Keratinocyte (primary cell): Measurements from ENCODE around the gene LAS1L. TPM values are rescaled to one million over a fixed set of nuclear protein-coding genes. Genes with fewer than 3 reads are reported as not detected.
"Not testable (repeated sequence)": the region's sequence is repeated elsewhere in the genome, so short reads cannot be mapped to it uniquely, and the experiment has no call there.

Experiments used
- DNase-seq: peaks from one replicate; pipeline ENCODE4 v3.0.0-alpha.2; 2011; ENCODE audit warnings: low read depth, missing footprints, low spot score
- FAIRE-seq: peaks from 2 replicates; lab custom pipeline; 2011; peaks lifted over from hg19 to GRCh38; lab: Jason Lieb, UNC
- H2AFZ ChIP-seq: 2 replicates; pipeline ENCODE4 v1.6.0; 2012; ENCODE audit warnings: low read length, control low read depth, inconsistent platforms; ENCODE audit not compliant: control insufficient read depth
- H3K27ac ChIP-seq: 2 replicates; pipeline ENCODE4 v1.5.1; 2011; ENCODE audit warnings: low read length; ENCODE audit not compliant: control insufficient read depth, insufficient read depth
- H3K27me3 ChIP-seq: 3 replicates; pipeline ENCODE4 v1.6.0; 2011; ENCODE audit warnings: low read length; ENCODE audit not compliant: control insufficient read depth, insufficient read depth; ENCODE audit errors: extremely low read depth
- H3K36me3 ChIP-seq, 2 experiments: 2 replicates in 1 of 2; 3 replicates in 1 of 2; pipeline ENCODE4 v1.5.1; 2011; ENCODE audit warnings: low read length in 2 of 2, mild to moderate bottlenecking in 1 of 2; ENCODE audit not compliant: control insufficient read depth in 2 of 2, insufficient read depth in 2 of 2; ENCODE audit errors: extremely low read depth in 1 of 2
- H3K4me1 ChIP-seq: 3 replicates; pipeline ENCODE4 v1.5.1; 2011; ENCODE audit warnings: low read length; ENCODE audit not compliant: control insufficient read depth, insufficient read depth; ENCODE audit errors: extremely low read depth
- H3K4me2 ChIP-seq: 3 replicates; pipeline ENCODE4 v1.6.0; 2011; ENCODE audit warnings: low read depth, low read length; ENCODE audit not compliant: control insufficient read depth, insufficient read depth; ENCODE audit errors: extremely low read depth
- H3K4me3 ChIP-seq, 3 experiments: fragments of 200-600 bp in 1 of 3; sonication (generic) in 1 of 3; 2 replicates in 2 of 3; 3 replicates in 1 of 3; pipeline ENCODE4 v1.5.1; 2011 to 2016; ENCODE audit warnings: low read length in 3 of 3, mild to moderate bottlenecking in 3 of 3, control low read depth in 2 of 3, inconsistent platforms in 1 of 3, low read depth in 1 of 3, mixed read lengths in 1 of 3, mixed run types in 1 of 3, moderate library complexity in 1 of 3; ENCODE audit not compliant: control insufficient read depth in 2 of 3, insufficient read depth in 2 of 3; ENCODE audit errors: extremely low read depth in 1 of 3
- H3K79me2 ChIP-seq: 2 replicates; pipeline ENCODE4 v1.6.0; 2012; ENCODE audit warnings: low read length; ENCODE audit not compliant: control insufficient read depth, insufficient read depth
- H3K9ac ChIP-seq: 3 replicates; pipeline ENCODE4 v1.6.0; 2011; ENCODE audit warnings: low read length; ENCODE audit not compliant: control insufficient read depth, insufficient read depth; ENCODE audit errors: extremely low read depth
- H3K9me1 ChIP-seq: 3 replicates; pipeline ENCODE4 v1.6.0; 2011; ENCODE audit warnings: low read length; ENCODE audit not compliant: control insufficient read depth, insufficient read depth; ENCODE audit errors: extremely low read depth
- H3K9me3 ChIP-seq: 2 replicates; pipeline ENCODE4 v1.5.1; 2012; ENCODE audit warnings: low read depth, low read length; ENCODE audit not compliant: control insufficient read depth
- H4K20me1 ChIP-seq: 3 replicates; pipeline ENCODE4 v1.6.0; 2011; ENCODE audit warnings: low read length; ENCODE audit not compliant: control insufficient read depth, insufficient read depth; ENCODE audit errors: extremely low read depth
- EZH2 ChIP-seq: IDR thresholded peaks from one replicate; pipeline ENCODE4 v1.6.1; 2012; ENCODE audit warnings: inconsistent platforms, mild to moderate bottlenecking, low read length, moderate library complexity
- dilution Hi-C: fragments of 300-500 bp; cut with MboI; formaldehyde crosslinking; loops from one replicate; pipeline ENCODE4 v1.7.0; 2020; ENCODE audit warnings: low sequenced_read_pairs; ENCODE audit not compliant: extremely low pct_ligation_motif_present
- polyA plus RNA-seq, 5 experiments: library from polyadenylated mRNA; depleted of rRNA in 3 of 5; stranded (reverse) in 3 of 5; stranded (forward) in 1 of 5; unstranded in 1 of 5; fragments of >200 nt; gene quantifications; 1 replicate in 1 of 5; 2 replicates in 3 of 5; 3 replicates in 1 of 5; pipeline versions ENCODE4 v1.2.1 to v1.2.3, GENCODE V29; 2011 to 2012; ENCODE audit warnings: missing spikeins in 2 of 5, low read depth in 1 of 5, low replicate concordance in 1 of 5
- TF ChIP-seq, protein P1 (sequence below), 3 experiments: IDR thresholded peaks in 1 of 3; conservative IDR thresholded peaks in 1 of 3; optimal IDR thresholded peaks in 1 of 3; 2 replicates in 2 of 3; 3 replicates in 1 of 3; pipeline versions ENCODE3 to v1.5.1; 2011; ENCODE audit warnings: low read length in 3 of 3, mild to moderate bottlenecking in 3 of 3, moderate library complexity in 2 of 3, control low read depth in 1 of 3, inconsistent platforms in 1 of 3; ENCODE audit not compliant: insufficient read depth in 2 of 3; ENCODE audit errors: extremely low read depth in 1 of 3

LAS1L gene
- polyA plus RNA-seq, 1 donor (not counting 4 experiments of a cell fraction or from before 2014, with no cell fraction given) = 44.8 TPM

DNA sequence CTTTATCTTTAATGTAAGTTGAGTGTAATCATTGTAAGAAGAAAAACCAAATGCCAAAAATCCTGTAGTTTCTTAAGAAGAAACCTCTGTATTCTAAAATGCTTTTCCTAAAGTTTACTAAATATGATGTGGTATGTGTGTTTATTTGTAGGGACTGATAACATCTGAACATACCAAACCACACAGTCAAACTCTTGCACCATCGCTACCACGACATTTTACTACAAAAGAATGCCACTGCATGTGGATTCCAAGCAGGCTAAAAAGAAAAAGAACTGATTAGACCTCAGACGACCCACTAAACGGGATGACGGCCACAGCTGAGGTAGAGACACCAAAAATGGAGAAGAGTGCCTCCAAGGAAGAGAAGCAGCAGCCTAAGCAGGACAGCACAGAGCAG is 46.1 kb downstream of the LAS1L start:
- Histone ChIP-seq H3K4me3 (no peak overlapping the region), H3K9me3 (no peaks in the 10 kb centered on the region), H3K9ac (no peak overlapping the region), H3K27me3 (no peaks in the 10 kb centered on the region), H4K20me1 (no peaks in the 10 kb centered on the region), H3K4me2 (no peak overlapping the region), H3K27ac (no peak overlapping the region), H3K36me3 (no peaks in the 10 kb centered on the region), H3K9me1 (no peaks in the 10 kb centered on the region), H3K79me2 (no peaks in the 10 kb centered on the region), H3K4me1 (no peaks in the 10 kb centered on the region), H2AFZ (no peak overlapping the region)
- TF ChIP-seq EZH2 = no peak
- TF ChIP-seq, protein P1, sequence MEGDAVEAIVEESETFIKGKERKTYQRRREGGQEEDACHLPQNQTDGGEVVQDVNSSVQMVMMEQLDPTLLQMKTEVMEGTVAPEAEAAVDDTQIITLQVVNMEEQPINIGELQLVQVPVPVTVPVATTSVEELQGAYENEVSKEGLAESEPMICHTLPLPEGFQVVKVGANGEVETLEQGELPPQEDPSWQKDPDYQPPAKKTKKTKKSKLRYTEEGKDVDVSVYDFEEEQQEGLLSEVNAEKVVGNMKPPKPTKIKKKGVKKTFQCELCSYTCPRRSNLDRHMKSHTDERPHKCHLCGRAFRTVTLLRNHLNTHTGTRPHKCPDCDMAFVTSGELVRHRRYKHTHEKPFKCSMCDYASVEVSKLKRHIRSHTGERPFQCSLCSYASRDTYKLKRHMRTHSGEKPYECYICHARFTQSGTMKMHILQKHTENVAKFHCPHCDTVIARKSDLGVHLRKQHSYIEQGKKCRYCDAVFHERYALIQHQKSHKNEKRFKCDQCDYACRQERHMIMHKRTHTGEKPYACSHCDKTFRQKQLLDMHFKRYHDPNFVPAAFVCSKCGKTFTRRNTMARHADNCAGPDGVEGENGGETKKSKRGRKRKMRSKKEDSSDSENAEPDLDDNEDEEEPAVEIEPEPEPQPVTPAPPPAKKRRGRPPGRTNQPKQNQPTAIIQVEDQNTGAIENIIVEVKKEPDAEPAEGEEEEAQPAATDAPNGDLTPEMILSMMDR (optimal IDR thresholded peaks at IDR 0.05 in 1 of 3, IDR thresholded peaks at IDR 0.05 in 1 of 3, conservative IDR thresholded peaks at IDR 0.05 in 1 of 3; ENCODE audit: extremely low read depth in 1 of 3, insufficient read depth in 2 of 3, low read length in 3 of 3) = no peak
- DNase-seq (no peak), FAIRE-seq (no peak)
- dilution Hi-C loops = no loop called here

DNA sequence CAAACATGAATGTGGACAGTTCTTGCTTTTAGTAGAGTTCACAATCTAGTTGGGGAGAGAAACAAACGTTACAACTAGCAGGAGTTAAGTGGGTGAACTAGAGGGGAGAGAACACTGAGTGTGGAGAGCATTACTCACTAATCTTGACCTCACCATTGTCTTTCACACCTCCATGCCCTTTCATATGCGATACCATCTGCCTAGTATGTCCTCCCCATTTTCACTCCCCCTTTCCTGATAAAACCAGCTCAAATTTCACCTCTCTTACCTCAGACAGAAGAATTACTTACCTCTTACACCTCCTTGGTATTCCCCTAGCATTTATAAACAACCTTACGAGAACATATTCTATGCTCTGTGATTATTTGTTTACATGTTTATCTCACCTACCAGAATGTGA is 53.6 kb downstream of the LAS1L start:
- Histone ChIP-seq H3K4me2 (no peak overlapping the region), H3K27ac (no peak overlapping the region)
- FAIRE-seq = no peak

DNA sequence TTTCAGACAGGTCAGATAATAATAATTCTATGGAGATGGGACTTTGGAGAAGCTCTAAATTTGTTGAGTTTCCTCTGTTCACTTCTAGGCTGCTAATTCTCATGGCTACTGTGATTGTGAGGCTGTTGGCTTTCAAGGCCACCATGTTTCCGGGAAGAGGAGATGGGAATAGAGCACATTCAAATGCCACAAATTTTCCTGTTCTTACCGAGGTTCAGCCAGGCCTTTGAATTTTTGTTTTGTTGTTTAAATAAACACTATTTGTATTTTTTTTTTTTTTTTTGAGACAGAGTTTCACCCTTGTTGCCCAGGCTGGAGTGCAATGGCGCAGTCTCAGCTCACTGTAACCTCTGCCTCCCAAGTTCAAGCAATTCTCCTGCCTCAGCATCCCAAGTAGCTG is 55.5 kb downstream of the LAS1L start:
- DNase-seq, H3K79me2 ChIP-seq, H3K27ac ChIP-seq, H3K9me1 ChIP-seq, H3K4me3 ChIP-seq, H3K9me3 ChIP-seq, H3K4me2 ChIP-seq, H3K36me3 ChIP-seq, H4K20me1 ChIP-seq, H3K27me3 ChIP-seq, dilution Hi-C loops, H2AFZ ChIP-seq, H3K4me1 ChIP-seq, H3K9ac ChIP-seq, FAIRE-seq: not testable (repeated sequence)

More for the DNA sequence above, 53.6 kb downstream of the LAS1L start:
- H3K4me1 ChIP-seq = no peaks in the 10 kb centered on the region
- no peaks in the 10 kb centered on the region for H4K20me1 ChIP-seq
- DNase-seq = no peak
- H3K9me1 ChIP-seq = no peaks in the 10 kb centered on the region
- no peak overlapping the region for H2AFZ ChIP-seq
- dilution Hi-C loops = no loop called here
- H3K27me3 ChIP-seq = no peaks in the 10 kb centered on the region
- TF ChIP-seq, protein P1 (optimal IDR thresholded peaks at IDR 0.05 in 1 of 3, IDR thresholded peaks at IDR 0.05 in 1 of 3, conservative IDR thresholded peaks at IDR 0.05 in 1 of 3; ENCODE audit: extremely low read depth in 1 of 3, insufficient read depth in 2 of 3, low read length in 3 of 3) = no peak
- TF ChIP-seq EZH2 = no peak
- no peaks in the 10 kb centered on the region for H3K36me3 ChIP-seq
- H3K79me2 ChIP-seq = no peaks in the 10 kb centered on the region
- H3K4me3 ChIP-seq = no peak overlapping the region
- no peaks in the 10 kb centered on the region for H3K9me3 ChIP-seq
- H3K9ac ChIP-seq = no peak overlapping the region
